Nephron progenitor cell (in vitro differentiated cells): Measurements from ENCODE around the gene FOXJ1.
A peak's percentile ranks its signal among the peaks of the same experiment; 100 is the strongest.

Experiments used
- DNase-seq: peaks from one replicate; pipeline ENCODE4 v3.0.0; 2021
- H3K27ac Mint-ChIP-seq: 2 replicates; pipeline ENCODE4 v1.8.0; 2021; ENCODE audit warnings: mild to moderate bottlenecking, moderate library complexity, mixed read lengths
- H3K27me3 Mint-ChIP-seq: 2 replicates; pipeline ENCODE4 v1.8.0; 2021; ENCODE audit warnings: mild to moderate bottlenecking, low read depth, mixed read lengths; ENCODE audit not compliant: poor library complexity
- H3K36me3 Mint-ChIP-seq: 2 replicates; pipeline ENCODE4 v1.8.0; 2021; ENCODE audit warnings: low read depth, mixed read lengths
- H3K4me1 Mint-ChIP-seq: 2 replicates; pipeline ENCODE4 v1.8.0; 2021; ENCODE audit warnings: mixed read lengths
- H3K4me3 Mint-ChIP-seq: 2 replicates; pipeline ENCODE4 v1.8.0; 2021; ENCODE audit warnings: mild to moderate bottlenecking, moderate library complexity, mixed read lengths
- H3K9me3 Mint-ChIP-seq: 2 replicates; pipeline ENCODE4 v1.8.0; 2021; ENCODE audit warnings: mild to moderate bottlenecking, moderate library complexity, mixed read lengths
- CTCF ChIP-seq: fragments of 200-600 bp; sonication (generic); IDR thresholded peaks from 2 replicates; pipeline ENCODE4 v1.5.0; 2021; ENCODE audit warnings: antibody characterized with exemption

FOXJ1 gene

GRCh38 chr17:76090517-76091129 is 50.4 kb downstream of the FOXJ1 start:
- peaks cover 30% of the 10 kb centered on the region for H3K36me3 Mint-ChIP-seq

GRCh38 chr17:76089680-76090516 is 51.1 kb downstream of the FOXJ1 start:
- Mint-ChIP-seq H3K9me3 (no peaks in the 10 kb centered on the region), H3K4me3 (no peak overlapping the region), H3K36me3 (peaks cover 30% of the 10 kb centered on the region), H3K27ac (no peak overlapping the region), H3K4me1 (peaks cover 3% of the 10 kb centered on the region), H3K27me3 (no peaks in the 10 kb centered on the region)
- no peak for DNase-seq
- no peak for TF ChIP-seq CTCF

More at GRCh38 chr17:76090517-76091129, 50.4 kb downstream of the FOXJ1 start:
- TF ChIP-seq CTCF, result no peak
- no peaks in the 10 kb centered on the region for H3K4me1 Mint-ChIP-seq
- no peak for DNase-seq
- no peaks in the 10 kb centered on the region for H3K27me3 Mint-ChIP-seq
- no peaks in the 10 kb centered on the region for H3K9me3 Mint-ChIP-seq
- H3K27ac Mint-ChIP-seq, result peak overlapping the region; percentile 42
- H3K4me3 Mint-ChIP-seq, result no peak overlapping the region

GRCh38 chr17:76088868-76089576 is 52.0 kb downstream of the FOXJ1 start:
- Mint-ChIP-seq H3K9me3 (no peaks in the 10 kb centered on the region), H3K27ac (no peak overlapping the region), H3K27me3 (no peaks in the 10 kb centered on the region), H3K36me3 (peaks cover 31% of the 10 kb centered on the region), H3K4me3 (no peak overlapping the region), H3K4me1 (peaks cover 9% of the 10 kb centered on the region)
- TF ChIP-seq CTCF, result no peak
- DNase-seq, result no peak

- DNase-seq, result peak; percentile 32
- Mint-ChIP-seq H3K4me1 (peaks cover 9% of the 10 kb centered on the region), H3K9me3 (no peaks in the 10 kb centered on the region), H3K4me3 (no peak overlapping the region), H3K36me3 (peaks cover 26% of the 10 kb centered on the region), H3K27me3 (no peaks in the 10 kb centered on the region), H3K27ac (no peak overlapping the region)
- no peak for TF ChIP-seq CTCF
Measured at GRCh38 chr17:76088041-76088867, 52.8 kb downstream of the FOXJ1 start.

GRCh38 chr17:76087531-76087930 is 53.5 kb downstream of the FOXJ1 start:
- H3K4me3 Mint-ChIP-seq, result no peak overlapping the region

More at GRCh38 chr17:76087531-76087930, 53.5 kb downstream of the FOXJ1 start:
- no peak for TF ChIP-seq CTCF
- peaks cover 13% of the 10 kb centered on the region for H3K4me1 Mint-ChIP-seq
- H3K27ac Mint-ChIP-seq, result no peak overlapping the region
- no peak for DNase-seq
- H3K36me3 Mint-ChIP-seq, result peaks cover 26% of the 10 kb centered on the region
- H3K27me3 Mint-ChIP-seq, result no peaks in the 10 kb centered on the region
- no peaks in the 10 kb centered on the region for H3K9me3 Mint-ChIP-seq
